WTC11 (cell line): ENCODE results near the gene NOS1. TPM values are rescaled to one million over a fixed set of nuclear protein-coding genes. Genes with fewer than 3 reads are reported as not detected.

ENCODE experiments used
- ATAC-seq: fragments of 200-7000 bp; cut with Tn5 transposase; 2 replicates; pipeline ENCODE4 v1.10.0; 2021; ENCODE audit warnings: mild to moderate bottlenecking, moderate library complexity
- CTCF ChIA-PET: fragments of 300-600 bp; sonication (Branson Sonifier 250); formaldehyde crosslinking; loops from one replicate; lab custom pipeline; 2021; ENCODE audit warnings: antibody characterized with exemption; lab: Charles Lee
- POLR2A ChIA-PET: fragments of 350-600 bp; sonication (Branson Sonifier 250); formaldehyde crosslinking; loops from one replicate; lab custom pipeline; 2021; ENCODE audit warnings: antibody characterized with exemption; lab: Charles Lee
- DNase-seq: peaks from one replicate; pipeline ENCODE4 v3.0.0; 2021; ENCODE audit warnings: low spot score
- H3K27ac Mint-ChIP-seq: 2 replicates; pipeline ENCODE4 v1.8.0; 2021; ENCODE audit warnings: mixed read lengths
- H3K27me3 Mint-ChIP-seq: 2 replicates; pipeline ENCODE4 v1.8.0; 2021; ENCODE audit warnings: low read depth, mild to moderate bottlenecking, moderate library complexity, mixed read lengths
- H3K36me3 Mint-ChIP-seq: 2 replicates; pipeline ENCODE4 v1.8.0; 2021; ENCODE audit warnings: mixed read lengths
- H3K4me1 Mint-ChIP-seq: 2 replicates; pipeline ENCODE4 v1.8.0; 2022; ENCODE audit warnings: mixed read lengths
- H3K4me3 Mint-ChIP-seq: 2 replicates; pipeline ENCODE4 v1.8.0; 2021; ENCODE audit warnings: mild to moderate bottlenecking, moderate library complexity, mixed read lengths
- H3K9me3 Mint-ChIP-seq: 2 replicates; pipeline ENCODE4 v1.8.0; 2021; ENCODE audit warnings: mixed read lengths
- FOXK1 ChIP-seq: sonication (generic); formaldehyde crosslinking; IDR thresholded peaks from 2 replicates; pipeline ENCODE4 v1.8.0; 2022; ENCODE audit warnings: mild to moderate bottlenecking, moderate library complexity, missing genetic modification reagents
- PRRX2 ChIP-seq: fragments of 250-450 bp; sonication (Bioruptor Pico); IDR thresholded peaks from 2 replicates; pipeline ENCODE4 v1.8.0; 2021; ENCODE audit warnings: mild to moderate bottlenecking
- TCF7 ChIP-seq: sonication (generic); formaldehyde crosslinking; IDR thresholded peaks from 2 replicates; pipeline ENCODE4 v1.8.0; 2022; ENCODE audit warnings: mild to moderate bottlenecking, low read depth, missing genetic modification reagents, moderate library complexity
- ZNF416 ChIP-seq: fragments of 250-450 bp; sonication (Bioruptor Pico); IDR thresholded peaks from 2 replicates; pipeline ENCODE4 v1.9.0; 2021; ENCODE audit warnings: mild to moderate bottlenecking, inconsistent platforms
- total RNA-seq: library from RNA; stranded (reverse); gene quantifications from 3 replicates; pipeline ENCODE4 v1.2.3, GENCODE V29; 2021
- TF ChIP-seq, protein P1 (sequence below): sonication (generic); formaldehyde crosslinking; IDR thresholded peaks from 2 replicates; pipeline ENCODE4 v1.8.1; 2023; ENCODE audit warnings: mild to moderate bottlenecking, missing genetic modification reagents
- TF ChIP-seq, protein P2 (sequence below): sonication (generic); formaldehyde crosslinking; IDR thresholded peaks from 2 replicates; pipeline ENCODE4 v1.8.1; 2023; ENCODE audit warnings: mild to moderate bottlenecking, missing genetic modification reagents, moderate library complexity
- TF ChIP-seq, protein P3 (sequence below): fragments of 250-450 bp; sonication (Bioruptor Pico); IDR thresholded peaks from 2 replicates; pipeline ENCODE4 v2.1.2; 2022; ENCODE audit warnings: mild to moderate bottlenecking, moderate library complexity
- TF ChIP-seq, protein P4 (sequence below): sonication (generic); formaldehyde crosslinking; conservative IDR thresholded peaks from 2 replicates; pipeline ENCODE4 v1.8.1; 2022; ENCODE audit warnings: mild to moderate bottlenecking, missing genetic modification reagents
- TF ChIP-seq, protein P5 (sequence below): fragments of 250-450 bp; sonication (Bioruptor Pico); conservative IDR thresholded peaks from 2 replicates; pipeline ENCODE4 v1.9.0; 2021; ENCODE audit warnings: mild to moderate bottlenecking
- TF ChIP-seq, protein P6 (sequence below): sonication (generic); formaldehyde crosslinking; IDR thresholded peaks from 2 replicates; pipeline ENCODE4 v1.8.0; 2023; ENCODE audit warnings: missing genetic modification reagents
- TF ChIP-seq, protein P7 (sequence below): sonication (generic); formaldehyde crosslinking; IDR thresholded peaks from 2 replicates; pipeline ENCODE4 v1.8.1; 2022; ENCODE audit warnings: low read depth, mild to moderate bottlenecking, moderate library complexity, missing genetic modification reagents, borderline replicate concordance
- TF ChIP-seq, protein P8 (sequence below): fragments of 250-450 bp; sonication (Bioruptor Pico); IDR thresholded peaks from 2 replicates; pipeline ENCODE4 v1.9.0; 2021; ENCODE audit warnings: mild to moderate bottlenecking, borderline replicate concordance

The NOS1 gene
- total RNA-seq, 1 experiment from 2014 or later, result 4.5 TPM

DNA sequence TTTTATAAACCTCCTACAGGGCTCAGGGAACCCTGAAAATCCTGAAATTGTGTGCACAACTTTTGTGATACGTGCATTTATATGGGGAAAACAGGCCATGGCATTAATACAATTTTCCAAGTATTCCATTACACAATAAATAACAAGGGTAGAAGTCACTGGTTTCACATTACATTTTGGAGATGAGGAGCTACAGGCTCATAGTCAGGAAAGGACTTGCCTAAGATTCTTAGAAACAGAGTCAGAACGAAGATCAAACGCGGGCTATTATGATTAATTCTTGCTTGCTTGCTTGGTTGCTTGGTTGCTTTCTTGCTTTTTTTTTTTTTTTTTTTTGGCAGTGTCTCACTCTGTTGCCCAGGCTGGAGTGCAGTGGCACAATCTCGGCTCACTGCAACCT, 16.7 kb downstream of the NOS1 start:
- H3K4me3 Mint-ChIP-seq, result no peak overlapping the region
- CTCF ChIA-PET, result interaction anchor here (1.1 kb wide), 1 partner anchor 22 kb away, joined by 3 read pairs; no protein-coding TSS in a partner anchor

DNA sequence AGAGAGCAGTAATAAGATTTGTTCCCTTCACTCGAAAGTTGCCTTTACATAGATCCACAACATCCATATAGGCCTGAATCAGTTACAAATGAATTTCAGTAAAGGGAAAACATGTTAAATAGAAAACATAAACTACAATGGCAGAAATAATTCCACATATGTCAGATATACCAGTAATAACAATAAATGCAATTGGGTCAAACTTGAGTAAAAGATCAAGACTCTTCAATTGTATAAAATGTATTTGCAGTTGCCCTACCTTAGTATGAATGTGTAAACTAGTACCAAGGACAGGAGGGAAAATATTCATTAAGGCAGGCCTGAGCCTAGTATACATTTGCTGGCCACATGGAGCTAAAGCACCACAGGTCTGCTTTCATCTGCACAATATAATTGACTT, 17.6 kb downstream of the NOS1 start:
- H3K9me3 Mint-ChIP-seq, result no peaks in the 10 kb centered on the region
- H3K4me3 Mint-ChIP-seq, result no peak overlapping the region
- no peak overlapping the region for H3K27ac Mint-ChIP-seq
- no peaks in the 10 kb centered on the region for H3K36me3 Mint-ChIP-seq
- H3K4me1 Mint-ChIP-seq, result peaks cover 15% of the 10 kb centered on the region
- ChIA-PET POLR2A (no interaction called here), CTCF (interaction anchor here (1.1 kb wide), 1 partner anchor 23 kb away, joined by 3 read pairs; no protein-coding TSS in a partner anchor)
- DNase-seq, result no peak
- H3K27me3 Mint-ChIP-seq, result no peaks in the 10 kb centered on the region
- TF ChIP-seq, protein P1, sequence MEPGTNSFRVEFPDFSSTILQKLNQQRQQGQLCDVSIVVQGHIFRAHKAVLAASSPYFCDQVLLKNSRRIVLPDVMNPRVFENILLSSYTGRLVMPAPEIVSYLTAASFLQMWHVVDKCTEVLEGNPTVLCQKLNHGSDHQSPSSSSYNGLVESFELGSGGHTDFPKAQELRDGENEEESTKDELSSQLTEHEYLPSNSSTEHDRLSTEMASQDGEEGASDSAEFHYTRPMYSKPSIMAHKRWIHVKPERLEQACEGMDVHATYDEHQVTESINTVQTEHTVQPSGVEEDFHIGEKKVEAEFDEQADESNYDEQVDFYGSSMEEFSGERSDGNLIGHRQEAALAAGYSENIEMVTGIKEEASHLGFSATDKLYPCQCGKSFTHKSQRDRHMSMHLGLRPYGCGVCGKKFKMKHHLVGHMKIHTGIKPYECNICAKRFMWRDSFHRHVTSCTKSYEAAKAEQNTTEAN (CRISPR knock-in tag), result no peak
- TF ChIP-seq, protein P2, sequence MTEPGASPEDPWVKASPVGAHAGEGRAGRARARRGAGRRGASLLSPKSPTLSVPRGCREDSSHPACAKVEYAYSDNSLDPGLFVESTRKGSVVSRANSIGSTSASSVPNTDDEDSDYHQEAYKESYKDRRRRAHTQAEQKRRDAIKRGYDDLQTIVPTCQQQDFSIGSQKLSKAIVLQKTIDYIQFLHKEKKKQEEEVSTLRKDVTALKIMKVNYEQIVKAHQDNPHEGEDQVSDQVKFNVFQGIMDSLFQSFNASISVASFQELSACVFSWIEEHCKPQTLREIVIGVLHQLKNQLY (CRISPR knock-in tag), result no peak
- TF ChIP-seq ZNF416 (CRISPR knock-in tag) (no peak), PRRX2 (no peak)
- TF ChIP-seq, protein P3, sequence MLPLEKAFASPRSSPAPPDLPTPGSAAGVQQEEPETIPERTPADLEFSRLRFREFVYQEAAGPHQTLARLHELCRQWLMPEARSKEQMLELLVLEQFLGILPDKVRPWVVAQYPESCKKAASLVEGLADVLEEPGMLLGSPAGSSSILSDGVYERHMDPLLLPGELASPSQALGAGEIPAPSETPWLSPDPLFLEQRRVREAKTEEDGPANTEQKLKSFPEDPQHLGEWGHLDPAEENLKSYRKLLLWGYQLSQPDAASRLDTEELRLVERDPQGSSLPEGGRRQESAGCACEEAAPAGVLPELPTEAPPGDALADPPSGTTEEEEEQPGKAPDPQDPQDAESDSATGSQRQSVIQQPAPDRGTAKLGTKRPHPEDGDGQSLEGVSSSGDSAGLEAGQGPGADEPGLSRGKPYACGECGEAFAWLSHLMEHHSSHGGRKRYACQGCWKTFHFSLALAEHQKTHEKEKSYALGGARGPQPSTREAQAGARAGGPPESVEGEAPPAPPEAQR (CRISPR knock-in tag), result no peak
- TF ChIP-seq, protein P4, sequence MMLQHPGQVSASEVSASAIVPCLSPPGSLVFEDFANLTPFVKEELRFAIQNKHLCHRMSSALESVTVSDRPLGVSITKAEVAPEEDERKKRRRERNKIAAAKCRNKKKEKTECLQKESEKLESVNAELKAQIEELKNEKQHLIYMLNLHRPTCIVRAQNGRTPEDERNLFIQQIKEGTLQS (CRISPR knock-in tag), result no peak
- TF ChIP-seq, all 79 proteins: peak for 0
- ATAC-seq, result no peak

More for the DNA sequence above, 16.7 kb downstream of the NOS1 start:
- Mint-ChIP-seq H3K27me3 (no peaks in the 10 kb centered on the region), H3K4me1 (peaks cover 8% of the 10 kb centered on the region), H3K36me3 (no peaks in the 10 kb centered on the region), H3K27ac (no peak overlapping the region), H3K9me3 (no peaks in the 10 kb centered on the region)
- ATAC-seq, result no peak
- no peak for DNase-seq
- TF ChIP-seq TCF7 (CRISPR knock-in tag) (no peak), FOXK1 (CRISPR knock-in tag) (no peak)
- TF ChIP-seq, protein P5, sequence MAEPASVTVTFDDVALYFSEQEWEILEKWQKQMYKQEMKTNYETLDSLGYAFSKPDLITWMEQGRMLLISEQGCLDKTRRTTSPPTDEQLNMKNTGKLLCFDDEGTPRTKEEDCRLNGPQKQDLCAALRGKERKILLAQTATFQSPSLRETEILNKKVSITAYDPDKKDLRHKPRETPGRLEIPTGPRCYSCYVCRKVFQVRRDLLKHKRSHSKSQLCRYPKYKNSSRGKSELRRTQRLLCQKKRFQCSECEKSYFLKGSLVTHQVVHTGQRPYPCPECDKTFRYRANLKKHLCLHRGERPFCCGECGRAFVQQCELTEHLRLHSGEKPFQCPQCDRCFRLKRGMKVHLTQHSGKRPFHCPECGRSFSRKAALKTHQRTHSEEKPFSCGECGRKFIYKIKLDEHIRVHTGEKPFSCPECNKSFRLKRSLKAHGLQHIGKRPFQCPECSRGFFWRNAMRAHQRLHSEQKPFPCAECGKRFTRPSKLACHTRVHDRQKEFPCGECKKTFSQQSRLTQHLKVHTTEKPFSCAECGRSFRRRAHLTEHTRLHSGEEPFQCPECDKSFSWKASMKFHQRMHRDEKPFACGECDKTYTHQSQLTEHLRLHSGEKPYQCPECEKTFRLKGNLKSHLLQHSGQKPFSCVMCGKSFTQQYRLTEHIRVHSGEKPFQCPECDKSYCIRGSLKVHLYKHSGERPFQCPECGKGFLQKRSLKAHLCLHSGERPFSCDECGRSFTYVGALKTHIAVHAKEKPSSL (CRISPR knock-in tag), result no peak
- TF ChIP-seq, protein P6, sequence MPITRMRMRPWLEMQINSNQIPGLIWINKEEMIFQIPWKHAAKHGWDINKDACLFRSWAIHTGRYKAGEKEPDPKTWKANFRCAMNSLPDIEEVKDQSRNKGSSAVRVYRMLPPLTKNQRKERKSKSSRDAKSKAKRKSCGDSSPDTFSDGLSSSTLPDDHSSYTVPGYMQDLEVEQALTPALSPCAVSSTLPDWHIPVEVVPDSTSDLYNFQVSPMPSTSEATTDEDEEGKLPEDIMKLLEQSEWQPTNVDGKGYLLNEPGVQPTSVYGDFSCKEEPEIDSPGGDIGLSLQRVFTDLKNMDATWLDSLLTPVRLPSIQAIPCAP (CRISPR knock-in tag), result no peak
- TF ChIP-seq, protein P7, sequence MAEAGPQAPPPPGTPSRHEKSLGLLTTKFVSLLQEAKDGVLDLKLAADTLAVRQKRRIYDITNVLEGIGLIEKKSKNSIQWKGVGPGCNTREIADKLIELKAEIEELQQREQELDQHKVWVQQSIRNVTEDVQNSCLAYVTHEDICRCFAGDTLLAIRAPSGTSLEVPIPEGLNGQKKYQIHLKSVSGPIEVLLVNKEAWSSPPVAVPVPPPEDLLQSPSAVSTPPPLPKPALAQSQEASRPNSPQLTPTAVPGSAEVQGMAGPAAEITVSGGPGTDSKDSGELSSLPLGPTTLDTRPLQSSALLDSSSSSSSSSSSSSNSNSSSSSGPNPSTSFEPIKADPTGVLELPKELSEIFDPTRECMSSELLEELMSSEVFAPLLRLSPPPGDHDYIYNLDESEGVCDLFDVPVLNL (CRISPR knock-in tag), result no peak
- TF ChIP-seq, protein P8, sequence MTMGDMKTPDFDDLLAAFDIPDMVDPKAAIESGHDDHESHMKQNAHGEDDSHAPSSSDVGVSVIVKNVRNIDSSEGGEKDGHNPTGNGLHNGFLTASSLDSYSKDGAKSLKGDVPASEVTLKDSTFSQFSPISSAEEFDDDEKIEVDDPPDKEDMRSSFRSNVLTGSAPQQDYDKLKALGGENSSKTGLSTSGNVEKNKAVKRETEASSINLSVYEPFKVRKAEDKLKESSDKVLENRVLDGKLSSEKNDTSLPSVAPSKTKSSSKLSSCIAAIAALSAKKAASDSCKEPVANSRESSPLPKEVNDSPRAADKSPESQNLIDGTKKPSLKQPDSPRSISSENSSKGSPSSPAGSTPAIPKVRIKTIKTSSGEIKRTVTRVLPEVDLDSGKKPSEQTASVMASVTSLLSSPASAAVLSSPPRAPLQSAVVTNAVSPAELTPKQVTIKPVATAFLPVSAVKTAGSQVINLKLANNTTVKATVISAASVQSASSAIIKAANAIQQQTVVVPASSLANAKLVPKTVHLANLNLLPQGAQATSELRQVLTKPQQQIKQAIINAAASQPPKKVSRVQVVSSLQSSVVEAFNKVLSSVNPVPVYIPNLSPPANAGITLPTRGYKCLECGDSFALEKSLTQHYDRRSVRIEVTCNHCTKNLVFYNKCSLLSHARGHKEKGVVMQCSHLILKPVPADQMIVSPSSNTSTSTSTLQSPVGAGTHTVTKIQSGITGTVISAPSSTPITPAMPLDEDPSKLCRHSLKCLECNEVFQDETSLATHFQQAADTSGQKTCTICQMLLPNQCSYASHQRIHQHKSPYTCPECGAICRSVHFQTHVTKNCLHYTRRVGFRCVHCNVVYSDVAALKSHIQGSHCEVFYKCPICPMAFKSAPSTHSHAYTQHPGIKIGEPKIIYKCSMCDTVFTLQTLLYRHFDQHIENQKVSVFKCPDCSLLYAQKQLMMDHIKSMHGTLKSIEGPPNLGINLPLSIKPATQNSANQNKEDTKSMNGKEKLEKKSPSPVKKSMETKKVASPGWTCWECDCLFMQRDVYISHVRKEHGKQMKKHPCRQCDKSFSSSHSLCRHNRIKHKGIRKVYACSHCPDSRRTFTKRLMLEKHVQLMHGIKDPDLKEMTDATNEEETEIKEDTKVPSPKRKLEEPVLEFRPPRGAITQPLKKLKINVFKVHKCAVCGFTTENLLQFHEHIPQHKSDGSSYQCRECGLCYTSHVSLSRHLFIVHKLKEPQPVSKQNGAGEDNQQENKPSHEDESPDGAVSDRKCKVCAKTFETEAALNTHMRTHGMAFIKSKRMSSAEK (CRISPR knock-in tag), result no peak
- POLR2A ChIA-PET, result interaction anchor here (0.6 kb wide), 1 partner anchor 701 kb away, joined by 4 read pairs; no protein-coding TSS in a partner anchor
